Colon (tissue), 2 donors: ENCODE results near the gene CR1.
"Not testable (repeated sequence)": the region's sequence is repeated elsewhere in the genome, so short reads cannot be mapped to it uniquely, and the experiment has no call there.

ENCODE experiments used
- FAIRE-seq: peaks from 2 replicates; lab custom pipeline; 2012; peaks lifted over from hg19 to GRCh38; lab: Jason Lieb, UNC
- donor health status: control.
- donor health status: control.

Gene CR1

GRCh38 chr1:207676153-207676552, 180.2 kb downstream of the CR1 start:
- FAIRE-seq: no peak

- not testable (repeated sequence) for FAIRE-seq
Measured at GRCh38 chr1:207680590-207681388, 184.8 kb downstream of the CR1 start.

GRCh38 chr1:207682872-207683434, 187.0 kb downstream of the CR1 start:
- FAIRE-seq: not testable (repeated sequence)

- not testable (repeated sequence) for FAIRE-seq
Measured at GRCh38 chr1:207690551-207690950, 194.6 kb downstream of the CR1 start.

- peak; percentile 94 for FAIRE-seq
Measured at GRCh38 chr1:207691010-207691409, 195.1 kb downstream of the CR1 start.
